ENCODE results near the gene FANCI.

The FANCI gene

GRCh38 chr15:89198196-89198595, 45.6 kb upstream of the FANCI start:
- TF ChIP-seq CTCF (IDR thresholded peaks at IDR 0.05; ENCODE audit: low read depth, low read length, missing control alignments): no peak
- no peak for DNase-seq (ENCODE audit: extremely low read depth, low read depth)
- H3K4me3 ChIP-seq (replicated peaks; ENCODE audit: low read depth, low read length): no peak overlapping the region

DNA sequence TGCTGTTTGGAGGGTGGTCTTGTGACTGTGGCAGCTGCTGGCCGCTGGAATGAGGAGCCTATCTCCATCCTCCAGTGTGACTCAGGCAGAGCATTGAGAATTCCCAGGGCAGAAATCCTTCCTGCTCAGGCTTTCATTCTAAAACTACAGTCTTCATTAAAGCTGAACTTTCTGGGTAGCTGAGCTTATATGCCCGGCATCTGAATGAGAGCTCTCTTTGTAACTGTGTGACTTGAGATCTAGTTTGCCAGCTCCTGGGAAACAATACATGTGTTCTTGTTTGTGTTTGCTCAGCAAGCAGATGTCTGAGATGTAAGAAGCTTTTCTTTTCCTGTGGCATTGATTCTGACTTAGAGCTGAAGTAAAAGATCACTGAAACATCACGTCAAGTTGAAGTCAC, 44.8 kb upstream of the FANCI start:
- DNase-seq (ENCODE audit: extremely low read depth, low read depth): no peak
- TF ChIP-seq CTCF (IDR thresholded peaks at IDR 0.05; ENCODE audit: low read depth, low read length, missing control alignments): no peak
- H3K4me3 ChIP-seq (replicated peaks; ENCODE audit: low read depth, low read length): no peak overlapping the region

DNA sequence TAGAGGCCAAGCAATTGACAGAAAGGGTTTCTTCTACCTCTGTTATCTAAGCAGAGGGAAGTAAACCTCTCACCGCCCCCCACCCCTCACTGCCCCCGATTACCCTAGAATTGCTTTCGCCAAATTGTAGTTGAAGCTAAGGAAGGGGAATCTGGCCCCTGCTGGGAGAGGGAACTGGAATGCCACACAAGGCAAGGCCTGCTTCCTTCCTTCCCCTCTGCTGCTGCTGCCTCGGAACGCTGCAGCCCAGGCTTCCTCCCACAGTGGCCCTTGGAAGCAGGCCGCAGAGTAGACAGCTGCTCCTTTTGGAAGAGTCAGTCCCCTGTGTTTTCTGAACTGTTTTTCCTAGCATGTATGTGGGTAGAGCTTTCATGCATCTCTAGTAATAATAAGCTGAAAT, 44.0 kb upstream of the FANCI start:
- H3K4me3 ChIP-seq (replicated peaks; ENCODE audit: low read depth, low read length): no peak overlapping the region
- DNase-seq (ENCODE audit: extremely low read depth, low read depth): no peak
- no peak for TF ChIP-seq CTCF (IDR thresholded peaks at IDR 0.05; ENCODE audit: low read depth, low read length, missing control alignments)

GRCh38 chr15:89200182-89200581, 43.6 kb upstream of the FANCI start:
- TF ChIP-seq CTCF (IDR thresholded peaks at IDR 0.05; ENCODE audit: low read depth, low read length, missing control alignments): no peak
- H3K4me3 ChIP-seq (replicated peaks; ENCODE audit: low read depth, low read length): no peak overlapping the region
- no peak for DNase-seq (ENCODE audit: extremely low read depth, low read depth)

DNA sequence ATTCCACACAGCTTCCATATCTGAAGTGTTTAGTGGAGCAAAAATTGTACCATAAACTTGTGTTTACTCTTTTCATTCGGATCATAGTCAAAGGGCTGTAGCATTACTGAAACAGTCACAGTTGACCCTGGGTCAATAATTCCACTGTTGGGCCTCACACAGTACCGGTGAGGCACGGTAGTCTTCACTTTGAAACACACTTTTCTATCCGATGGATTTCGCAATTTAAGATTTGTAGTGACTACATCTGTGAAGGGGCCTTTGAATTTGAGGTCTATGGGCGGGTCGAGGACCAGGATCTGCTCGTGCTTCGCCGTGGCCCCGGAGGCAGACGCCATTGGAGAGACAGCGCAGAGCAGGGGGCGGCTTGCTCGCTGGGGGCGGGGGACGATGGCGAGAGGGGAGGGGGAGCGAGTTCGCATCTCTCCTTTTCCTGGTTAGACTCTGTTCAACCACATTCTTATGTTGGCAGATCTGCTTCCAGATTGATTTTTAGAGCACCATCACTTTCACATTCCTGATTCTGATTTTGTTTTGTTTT, 42.2 kb upstream of the FANCI start:
- TF ChIP-seq CTCF (IDR thresholded peaks at IDR 0.05; ENCODE audit: low read depth, low read length, missing control alignments): no peak

DNA sequence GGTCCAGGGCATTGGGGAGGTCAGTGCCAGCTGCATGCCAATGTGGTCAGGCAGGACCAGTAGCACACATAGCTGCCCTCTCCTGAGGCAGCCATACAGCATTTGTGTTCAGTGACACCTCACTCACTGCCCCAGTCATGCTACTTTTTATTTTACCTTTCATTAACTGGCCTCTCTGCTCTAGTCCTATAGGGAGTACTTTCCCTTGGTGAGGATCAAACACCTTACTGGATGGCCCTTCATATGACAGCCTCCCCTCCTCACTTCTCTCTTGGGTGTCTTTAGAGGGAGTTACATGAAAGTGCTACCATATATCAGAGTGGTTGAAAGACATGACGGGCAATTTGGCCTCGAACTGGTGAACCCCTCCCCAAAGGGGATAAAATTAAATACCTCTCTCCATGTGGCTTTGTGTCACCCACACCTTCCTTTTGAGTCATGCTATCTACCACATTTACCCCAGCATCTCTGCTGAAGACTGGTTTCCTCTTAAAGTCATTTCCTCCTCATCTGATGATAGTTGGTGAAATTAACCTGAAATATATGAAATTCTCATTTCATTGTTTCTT, 40.0 kb upstream of the FANCI start:
- H3K4me3 ChIP-seq (replicated peaks; ENCODE audit: low read depth, low read length): no peak overlapping the region
- TF ChIP-seq CTCF (IDR thresholded peaks at IDR 0.05; ENCODE audit: low read depth, low read length, missing control alignments): no peak
- DNase-seq (ENCODE audit: extremely low read depth, low read depth): no peak

More for the DNA sequence above, 42.2 kb upstream of the FANCI start:
- no peak overlapping the region for H3K4me3 ChIP-seq (replicated peaks; ENCODE audit: low read depth, low read length)
- no peak for DNase-seq (ENCODE audit: extremely low read depth, low read depth)

Measured in HFF-Myc (cell line).